ENCODE measurements around the gene UBL4A. TPM values are rescaled to one million over a fixed set of nuclear protein-coding genes. Genes with fewer than 3 reads are reported as not detected.

Gene UBL4A
- polyA plus RNA-seq, 1 of the 3 experiments (the other 2 are of a cell fraction) = 27.8 TPM

DNA sequence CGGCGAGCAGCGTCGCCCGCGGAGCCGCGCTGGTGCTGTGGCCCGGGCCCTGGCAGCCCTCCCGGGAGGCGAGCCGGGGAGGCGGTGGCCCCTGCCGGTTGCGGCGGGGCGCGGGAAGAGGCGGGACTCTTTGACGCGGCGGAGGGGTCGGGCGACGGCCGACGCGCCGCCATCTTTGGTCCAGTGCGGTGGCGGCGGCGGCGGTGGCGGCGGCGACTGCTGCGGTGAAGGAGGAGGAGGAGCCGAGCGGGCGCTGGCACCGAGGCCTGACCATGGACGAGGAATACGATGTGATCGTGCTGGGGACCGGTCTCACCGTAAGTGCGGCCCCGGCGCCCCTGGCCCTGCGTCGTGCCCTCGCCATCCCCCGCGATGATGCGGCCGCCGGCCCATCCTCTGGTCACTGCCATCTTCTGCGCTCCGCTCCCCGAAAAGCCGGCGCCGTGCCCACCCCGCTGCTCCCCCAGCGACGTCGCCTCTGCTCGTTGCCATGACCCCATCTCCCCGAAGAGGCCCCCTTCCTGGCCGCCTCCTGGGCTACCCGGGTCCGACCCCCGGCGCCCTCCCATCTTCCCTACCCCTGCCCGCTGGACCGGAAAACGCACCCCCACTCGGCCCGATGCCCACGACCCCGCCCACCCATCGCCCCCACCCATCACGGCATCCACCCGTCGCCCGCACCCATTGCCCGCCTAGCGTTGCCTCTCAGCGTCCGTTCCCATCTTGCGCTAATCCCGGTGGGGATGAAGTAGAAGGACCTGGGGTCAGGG lies 49.2 kb downstream of the UBL4A start, which contains the start of gene GDI1:
GDI1 (plus strand) TSS at position 172 of the 770 bp plus-strand sequence; CDS start at position 273, 101 bp downstream.
- H3K27me3 ChIP-seq (ENCODE audit: insufficient read depth) = no peaks in the 10 kb centered on the region; the same call in 1 of the 2 replicates
- peaks cover 36% of the 10 kb centered on the region for H3K79me2 ChIP-seq (ENCODE audit: insufficient read depth)
- peak within 1 kb of the TSS in 1 of 2 experiments; percentile 79; a peak in 2 of 4 replicates for H3K27ac ChIP-seq (ENCODE audit: low read depth in 2 of 2, low read length in 1 of 2)
- POLR2A ChIA-PET = interaction anchor here (1.3 kb wide), 1 partner anchor 17 kb away, joined by 3 read pairs; no protein-coding TSS in a partner anchor
- H3K9me2 ChIP-seq = no peaks in the 10 kb centered on the region
- H3F3A ChIP-seq (replicated peaks; ENCODE audit: insufficient read depth) = no peaks in the 10 kb centered on the region
- peak within 1 kb of the TSS; percentile 62 for H3K4me2 ChIP-seq
- H3K36me3 ChIP-seq (replicated peaks in 1 of 2; ENCODE audit: control insufficient read depth in 1 of 2, insufficient read depth in 2 of 2, low read length in 1 of 2) = peaks cover 0 to 24% of the 10 kb centered on the region in 2 experiments
- H3K4me1 ChIP-seq (ENCODE audit: control insufficient read depth in 1 of 2, insufficient read depth in 2 of 2, low read depth in 1 of 2, low read length in 1 of 2) = peaks cover 0 to 16% of the 10 kb centered on the region in 2 experiments; a peak in 1 of 4 replicates
- DNase-seq = peak; percentile 81
- peak within 1 kb of the TSS; percentile 64 to 69 for H3K4me3 ChIP-seq (ENCODE audit: low read depth in 2 of 2, low read length in 1 of 2)
- 49% methylated on average over 59 of the region's 93 CpGs for WGBS (ENCODE audit: low lambda C conversion rate)
- peak within 1 kb of the TSS; percentile 65 for H3K9ac ChIP-seq
- H4K20me1 ChIP-seq (ENCODE audit: insufficient read depth) = peaks cover 27% of the 10 kb centered on the region; the same call in 1 of the 2 replicates
- CTCF ChIA-PET = interaction anchor here (2.1 kb wide), 1 partner anchor 38 kb away, joined by 6 read pairs; the partner anchor contains the start of gene RPL10
- H3K9me3 ChIP-seq = no peaks in the 10 kb centered on the region
- TF ChIP-seq, protein P1, sequence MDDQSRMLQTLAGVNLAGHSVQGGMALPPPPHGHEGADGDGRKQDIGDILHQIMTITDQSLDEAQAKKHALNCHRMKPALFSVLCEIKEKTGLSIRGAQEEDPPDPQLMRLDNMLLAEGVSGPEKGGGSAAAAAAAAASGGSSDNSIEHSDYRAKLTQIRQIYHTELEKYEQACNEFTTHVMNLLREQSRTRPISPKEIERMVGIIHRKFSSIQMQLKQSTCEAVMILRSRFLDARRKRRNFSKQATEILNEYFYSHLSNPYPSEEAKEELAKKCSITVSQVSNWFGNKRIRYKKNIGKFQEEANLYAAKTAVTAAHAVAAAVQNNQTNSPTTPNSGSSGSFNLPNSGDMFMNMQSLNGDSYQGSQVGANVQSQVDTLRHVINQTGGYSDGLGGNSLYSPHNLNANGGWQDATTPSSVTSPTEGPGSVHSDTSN (IDR thresholded peaks at IDR 0.05) = 0 out of 2 replicates have a peak, but pooled peaks have one; percentile 5
- TF ChIP-seq, protein P2, sequence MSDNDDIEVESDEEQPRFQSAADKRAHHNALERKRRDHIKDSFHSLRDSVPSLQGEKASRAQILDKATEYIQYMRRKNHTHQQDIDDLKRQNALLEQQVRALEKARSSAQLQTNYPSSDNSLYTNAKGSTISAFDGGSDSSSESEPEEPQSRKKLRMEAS (IDR thresholded peaks at IDR 0.05; ENCODE audit: low read depth) = no peak
- TF ChIP-seq SIN3A (IDR thresholded peaks at IDR 0.05; ENCODE audit: borderline replicate concordance, low read depth, low read length) = no peak
- TF ChIP-seq TAF1 (IDR thresholded peaks at IDR 0.05; ENCODE audit: borderline replicate concordance, low read depth, low read length) = peak; percentile 73
- TF ChIP-seq YY1 (IDR thresholded peaks at IDR 0.05; ENCODE audit: low read depth) = peak; percentile 82
- no peak for TF ChIP-seq FOXJ3 (CRISPR knock-in tag; IDR thresholded peaks at IDR 0.05)
- TF ChIP-seq FOSL2 (IDR thresholded peaks at IDR 0.05; ENCODE audit: borderline replicate concordance, low read depth) = no peak
- H2AFZ ChIP-seq (ENCODE audit: low read depth) = no peak within 1 kb of the TSS

DNA sequence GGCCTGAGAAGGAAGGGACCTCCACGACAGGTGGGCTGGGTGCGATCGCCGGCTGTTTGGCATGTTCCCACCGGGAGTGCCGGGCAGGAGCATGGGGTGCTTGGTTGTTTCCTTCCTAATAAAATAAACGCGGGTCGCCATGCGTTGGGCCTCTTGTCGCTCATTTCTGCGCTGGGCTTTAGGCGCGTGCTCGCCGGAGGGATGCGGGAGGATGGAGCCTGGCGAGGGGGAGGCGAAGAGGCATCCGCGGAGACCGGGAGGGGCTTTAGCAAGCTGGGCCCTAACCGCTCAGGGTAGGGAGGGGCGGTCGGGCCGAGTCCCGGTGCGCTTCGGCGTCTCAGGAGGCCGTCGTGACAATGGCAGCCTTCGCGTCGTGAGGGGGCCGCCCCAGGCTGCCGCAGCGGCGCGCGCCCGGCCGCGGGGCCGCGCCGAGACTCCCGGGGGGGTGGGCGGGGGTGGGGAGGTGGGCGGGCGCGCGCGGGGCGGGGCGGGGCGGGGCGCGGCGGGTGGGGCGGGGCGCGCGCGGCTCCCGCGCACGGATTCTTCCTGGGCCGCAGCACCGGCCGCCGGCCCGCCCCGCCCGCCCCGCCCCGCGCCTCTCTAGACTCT lies 49.9 kb downstream of the UBL4A start:
- Histone ChIP-seq H3K79me2 (ENCODE audit: insufficient read depth) (peaks cover 36% of the 10 kb centered on the region), H3K4me2 (no peak overlapping the region; the same call in 1 of the 2 replicates), H3K9ac (peak overlapping the region; percentile 65), H3K4me1 (ENCODE audit: control insufficient read depth in 1 of 2, insufficient read depth in 2 of 2, low read depth in 1 of 2, low read length in 1 of 2) (peaks cover 0 to 16% of the 10 kb centered on the region in 2 experiments; a peak in 1 of 4 replicates), H3K36me3 (replicated peaks in 1 of 2; ENCODE audit: control insufficient read depth in 1 of 2, insufficient read depth in 2 of 2, low read length in 1 of 2) (peaks cover 0 to 20% of the 10 kb centered on the region in 2 experiments), H2AFZ (ENCODE audit: low read depth) (no peak overlapping the region), H4K20me1 (ENCODE audit: insufficient read depth) (peaks cover 27% of the 10 kb centered on the region; the same call in 1 of the 2 replicates), H3K4me3 (ENCODE audit: low read depth in 2 of 2, low read length in 1 of 2) (peak overlapping the region in 1 of 2 experiments; percentile 64; a peak in 3 of 4 replicates), H3K27ac (ENCODE audit: low read depth in 2 of 2, low read length in 1 of 2) (peak overlapping the region in 1 of 2 experiments; percentile 79; a peak in 1 of 4 replicates), H3F3A (replicated peaks; ENCODE audit: insufficient read depth) (no peaks in the 10 kb centered on the region), H3K9me3 (no peaks in the 10 kb centered on the region), H3K27me3 (ENCODE audit: insufficient read depth) (no peaks in the 10 kb centered on the region; the same call in 1 of the 2 replicates), H3K9me2 (no peaks in the 10 kb centered on the region)
- WGBS (ENCODE audit: low lambda C conversion rate) = 32% methylated on average over 21 of the region's 78 CpGs
- TF ChIP-seq EP300 (IDR thresholded peaks at IDR 0.05; ENCODE audit: borderline replicate concordance in 1 of 2, low read depth in 1 of 2, low read length in 1 of 2) (no peak), FOXM1 (IDR thresholded peaks at IDR 0.05; ENCODE audit: low read depth) (no peak), MXI1 (IDR thresholded peaks at IDR 0.05; ENCODE audit: low read depth, low read length) (no peak), NRF1 (IDR thresholded peaks at IDR 0.05; ENCODE audit: low read depth, low read length) (no peak), RAD21 (IDR thresholded peaks at IDR 0.05; ENCODE audit: low read length) (no peak), FOSL2 (IDR thresholded peaks at IDR 0.05; ENCODE audit: borderline replicate concordance, low read depth) (no peak), RFX5 (IDR thresholded peaks at IDR 0.05; ENCODE audit: low read length) (no peak), TAF1 (IDR thresholded peaks at IDR 0.05; ENCODE audit: borderline replicate concordance, low read depth, low read length) (no peak), MEF2A (IDR thresholded peaks at IDR 0.05; ENCODE audit: borderline replicate concordance, low read depth) (no peak), SMC3 (IDR thresholded peaks at IDR 0.05; ENCODE audit: low read depth, low read length) (no peak), GABPA (IDR thresholded peaks at IDR 0.05; ENCODE audit: low read depth) (no peak)
- peak; percentile 91 for DNase-seq
- ChIA-PET CTCF (interaction anchor here (2.1 kb wide), 1 partner anchor 37 kb away, joined by 6 read pairs; the partner anchor contains the start of gene RPL10), POLR2A (interaction anchor here (1.0 kb wide), 1 partner anchor 24 kb away, joined by 3 read pairs; no protein-coding TSS in a partner anchor)
